AG04450 (cell line): ENCODE measurements around the gene TAPBP. TPM values are rescaled to one million over a fixed set of nuclear protein-coding genes. Genes with fewer than 3 reads are reported as not detected.

Experiments
- CTCF ChIA-PET: fragments of 300-600, 350-600 bp; formaldehyde crosslinking; extraction: SDS; loops from one replicate; lab custom pipeline; 2022; ENCODE audit warnings: antibody characterized with exemption, inconsistent platforms; lab: Charles Lee
- POLR2A ChIA-PET: fragments of 350-600 bp; formaldehyde crosslinking; extraction: SDS; loops from one replicate; lab custom pipeline; 2021; ENCODE audit warnings: antibody characterized with exemption, inconsistent platforms; lab: Yijun Ruan, JAX
- DNase-seq: peaks from one replicate; pipeline ENCODE4 v3.0.0-alpha.2; 2011; ENCODE audit warnings: low read depth, low spot score
- H3K27ac ChIP-seq: one replicate; pipeline ENCODE4 v1.5.1; 2012; ENCODE audit warnings: low read depth, low read length, control low read depth
- H3K27me3 ChIP-seq: one replicate; pipeline ENCODE4 v1.6.0; 2012; ENCODE audit warnings: low read length; ENCODE audit not compliant: control insufficient read depth, insufficient read depth
- H3K4me3 ChIP-seq: 2 replicates; pipeline ENCODE4 v1.5.1; 2011; ENCODE audit warnings: mild to moderate bottlenecking, low read depth, low read length, control low read depth
- H3K9me3 ChIP-seq: 2 replicates; pipeline ENCODE4 v1.5.1; 2012; ENCODE audit warnings: low read length; ENCODE audit not compliant: control insufficient read depth, insufficient read depth
- CTCF ChIP-seq: IDR thresholded peaks from 2 replicates; pipeline ENCODE4 v1.5.1; 2011; ENCODE audit warnings: low read depth, low read length, control low read depth, inconsistent platforms
- polyA plus RNA-seq: library from polyadenylated mRNA; depleted of rRNA; stranded (reverse); fragments of >200 nt; gene quantifications from 2 replicates; pipeline ENCODE4 v1.2.3, GENCODE V29; 2011

Gene TAPBP
- polyA plus RNA-seq, 1 experiment: 29.3 TPM

DNA sequence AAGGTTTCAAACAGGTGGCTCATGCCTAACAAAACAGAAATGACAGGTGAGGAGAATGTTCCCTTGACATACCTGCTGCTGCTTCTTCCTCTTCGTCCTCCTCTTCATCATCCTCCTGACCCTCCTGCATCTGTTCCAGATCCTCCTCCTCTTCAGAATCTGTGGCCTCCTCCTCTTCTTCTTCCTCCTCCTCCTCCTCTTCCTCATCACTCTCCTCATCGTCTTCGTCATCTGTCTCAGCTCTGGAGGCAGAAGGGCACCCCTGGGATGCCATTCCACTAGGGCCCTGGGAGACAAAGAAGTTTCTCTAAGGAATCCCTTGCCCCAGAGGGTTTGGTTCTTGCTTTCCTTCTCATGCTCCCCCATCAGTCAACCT is 6.0 kb upstream of the TAPBP start:
- POLR2A ChIA-PET: interaction anchor here (0.7 to 1.2 kb wide), 4 partner anchors 8 to 348 kb away, joined by 3 to 5 read pairs (median 4); partner anchors contain the start of gene RGL2
- Histone ChIP-seq H3K27ac (peak overlapping the region; percentile 99), H3K27me3 (no peaks in the 10 kb centered on the region)

GRCh38 chr6:33318426-33319073 is 4.7 kb upstream of the TAPBP start:
- no peak for DNase-seq
- H3K9me3 ChIP-seq: peaks cover 3% of the 10 kb centered on the region; the same call in 1 of the 2 replicates
- H3K4me3 ChIP-seq: peak overlapping the region; percentile 78
- TF ChIP-seq CTCF: no peak
- POLR2A ChIA-PET: interaction anchor here (0.7 to 2.0 kb wide), 10 partner anchors 19 to 521 kb away, joined by 3 to 17 read pairs (median 6); partner anchors contain the start of genes B3GALT4, CUTA, RGL2 and RPS18
- CTCF ChIA-PET: interaction anchor here (1.2 to 2.6 kb wide), 3 partner anchors 71 to 107 kb away, joined by 3 to 13 read pairs (median 4); no protein-coding TSS in a partner anchor
- peak overlapping the region; percentile 72 for H3K27ac ChIP-seq
- no peaks in the 10 kb centered on the region for H3K27me3 ChIP-seq

More for the DNA sequence above, 6.0 kb upstream of the TAPBP start:
- Histone ChIP-seq H3K4me3 (peak overlapping the region; percentile 78), H3K9me3 (no peaks in the 10 kb centered on the region; the same call in 1 of the 2 replicates)
- CTCF ChIA-PET: interaction anchor here (1.0 kb wide), 1 partner anchor 26 kb away, joined by 6 read pairs; no protein-coding TSS in a partner anchor
- no peak for DNase-seq
- TF ChIP-seq CTCF: no peak

- H3K27ac ChIP-seq: peak within 1 kb of the TSS; percentile 72
- DNase-seq: peak; percentile 98
- H3K9me3 ChIP-seq: peaks cover 4% of the 10 kb centered on the region; the same call in 1 of the 2 replicates
- CTCF ChIA-PET: interaction anchor here (0.7 to 2.6 kb wide), 6 partner anchors 8 to 432 kb away, joined by 3 to 13 read pairs (median 6); partner anchors contain the start of gene RGL2
- H3K27me3 ChIP-seq: no peaks in the 10 kb centered on the region
- no peak for TF ChIP-seq CTCF
- POLR2A ChIA-PET: interaction anchor here (0.6 to 2.0 kb wide), 19 partner anchors 19 to 1122 kb away, joined by 3 to 17 read pairs (median 3); partner anchors contain the start of genes B3GALT4, CUTA, PFDN6 and RGL2
- peak within 1 kb of the TSS; percentile 78 for H3K4me3 ChIP-seq
Observed at GRCh38 chr6:33317669-33318425, 4.0 kb upstream of the TAPBP start, which contains the start of gene ZBTB22. ZBTB22 (minus strand) TSS chr6:33317744; CDS start chr6:33316916, 828 bp downstream.

DNA sequence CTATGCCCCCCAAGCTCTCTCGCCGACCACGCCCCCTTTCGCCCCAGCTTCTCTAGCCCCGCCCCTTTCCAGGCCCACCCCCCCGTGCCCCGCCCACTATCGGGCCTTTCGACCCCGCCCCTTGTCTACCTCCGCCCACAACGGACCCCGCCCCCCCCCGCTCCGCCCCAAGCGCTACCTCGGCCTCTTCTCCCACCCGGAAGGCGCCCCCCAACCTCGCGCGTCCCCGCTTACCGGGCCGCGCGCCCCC is 3.5 kb upstream of the TAPBP start:
- ChIA-PET CTCF (interaction anchor here (0.9 to 2.6 kb wide), 5 partner anchors 8 to 73 kb away, joined by 3 to 13 read pairs (median 7); partner anchors contain the start of gene RGL2), POLR2A (interaction anchor here (0.7 to 2.0 kb wide), 11 partner anchors 18 to 1122 kb away, joined by 3 to 12 read pairs (median 3); partner anchors contain the start of genes B3GALT4, PFDN6, RGL2 and RPS18)
- Histone ChIP-seq H3K27me3 (no peaks in the 10 kb centered on the region), H3K4me3 (peak overlapping the region; percentile 78), H3K27ac (no peak overlapping the region), H3K9me3 (peaks cover 4% of the 10 kb centered on the region; the same call in 1 of the 2 replicates)
- TF ChIP-seq CTCF: no peak
- no peak for DNase-seq
